Type B pancreatic cell (in vitro differentiated cells): ENCODE data around the gene MGAT4B. TPM values are rescaled to one million over a fixed set of nuclear protein-coding genes. Genes with fewer than 3 reads are reported as not detected.
A peak's percentile ranks its signal among the peaks of the same experiment; 100 is the strongest.

Experiments used
- DNase-seq: peaks from one replicate; pipeline ENCODE4 v3.0.0; 2021; ENCODE audit warnings: mixed read lengths; ENCODE audit not compliant: unreplicated experiment; ENCODE audit errors: extremely low spot score
- H3K27ac Mint-ChIP-seq: 2 replicates; pipeline ENCODE4 v1.8.0; 2021; ENCODE audit warnings: mild to moderate bottlenecking, mixed read lengths
- H3K27me3 Mint-ChIP-seq: 2 replicates; pipeline ENCODE4 v1.8.0; 2021; ENCODE audit warnings: mixed read lengths
- H3K36me3 Mint-ChIP-seq: 2 replicates; pipeline ENCODE4 v1.8.0; 2021; ENCODE audit warnings: mixed read lengths
- H3K4me1 Mint-ChIP-seq: one replicate; pipeline ENCODE4 v1.8.0; 2021; ENCODE audit warnings: mixed read lengths; ENCODE audit not compliant: unreplicated experiment
- H3K4me3 Mint-ChIP-seq: 2 replicates; pipeline ENCODE4 v1.8.0; 2021; ENCODE audit warnings: mild to moderate bottlenecking, mixed read lengths
- H3K9me3 Mint-ChIP-seq: 2 replicates; pipeline ENCODE4 v1.8.0; 2021; ENCODE audit warnings: mixed read lengths
- CTCF ChIP-seq: fragments of 200-600 bp; sonication (generic); conservative IDR thresholded peaks from 2 replicates; pipeline ENCODE4 v1.5.0; 2021; ENCODE audit warnings: antibody characterized with exemption, mild to moderate bottlenecking
- total RNA-seq: library from RNA; stranded (reverse); gene quantifications from 2 replicates; pipeline ENCODE4 v1.2.1, GENCODE V29; 2021; ENCODE audit warnings: low replicate concordance

The MGAT4B gene
- total RNA-seq, 1 donor from 2014 or later, result 169 TPM

DNA sequence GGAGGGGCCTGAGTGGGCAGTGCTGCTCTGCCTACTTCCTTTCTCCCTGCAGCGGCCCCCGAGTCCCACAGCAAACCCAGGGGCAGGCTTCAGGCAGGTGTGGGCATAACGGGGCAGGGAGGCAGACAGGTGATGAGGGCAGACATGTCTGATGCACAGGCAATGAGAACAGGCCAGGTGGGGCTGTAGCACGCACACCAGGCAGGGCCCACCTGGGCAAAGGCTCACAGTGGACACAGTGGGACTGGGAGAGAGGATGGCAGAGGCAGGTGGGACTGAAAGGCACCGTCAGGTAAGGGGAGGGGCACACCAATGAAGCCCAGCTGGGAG lies 7.1 kb downstream of the MGAT4B start:
- Mint-ChIP-seq H3K4me3 (no peak overlapping the region), H3K9me3 (no peaks in the 10 kb centered on the region), H3K36me3 (peaks cover 9% of the 10 kb centered on the region), H3K27ac (no peak overlapping the region), H3K4me1 (peaks cover 16% of the 10 kb centered on the region), H3K27me3 (no peaks in the 10 kb centered on the region)
- no peak for TF ChIP-seq CTCF
- DNase-seq, result no peak

GRCh38 chr5:179798771-179799643 lies 7.7 kb downstream of the MGAT4B start:
- no peak overlapping the region for H3K4me3 Mint-ChIP-seq
- DNase-seq, result no peak
- H3K4me1 Mint-ChIP-seq, result peaks cover 13% of the 10 kb centered on the region
- no peaks in the 10 kb centered on the region for H3K27me3 Mint-ChIP-seq
- peaks cover 9% of the 10 kb centered on the region for H3K36me3 Mint-ChIP-seq
- TF ChIP-seq CTCF, result no peak
- no peaks in the 10 kb centered on the region for H3K9me3 Mint-ChIP-seq
- no peak overlapping the region for H3K27ac Mint-ChIP-seq

- no peak for TF ChIP-seq CTCF
- Mint-ChIP-seq H3K9me3 (no peaks in the 10 kb centered on the region), H3K36me3 (peaks cover 9% of the 10 kb centered on the region), H3K4me1 (peaks cover 8% of the 10 kb centered on the region), H3K4me3 (no peak overlapping the region), H3K27me3 (no peaks in the 10 kb centered on the region), H3K27ac (no peak overlapping the region)
- no peak for DNase-seq
Measured at GRCh38 chr5:179798144-179798770, 8.4 kb downstream of the MGAT4B start.

GRCh38 chr5:179797741-179798140 lies 8.9 kb downstream of the MGAT4B start:
- DNase-seq, result no peak
- peaks cover 9% of the 10 kb centered on the region for H3K36me3 Mint-ChIP-seq
- peaks cover 5% of the 10 kb centered on the region for H3K4me1 Mint-ChIP-seq
- no peaks in the 10 kb centered on the region for H3K9me3 Mint-ChIP-seq
- TF ChIP-seq CTCF, result no peak
- H3K27me3 Mint-ChIP-seq, result no peaks in the 10 kb centered on the region
- no peak overlapping the region for H3K27ac Mint-ChIP-seq
- H3K4me3 Mint-ChIP-seq, result no peak overlapping the region

DNA sequence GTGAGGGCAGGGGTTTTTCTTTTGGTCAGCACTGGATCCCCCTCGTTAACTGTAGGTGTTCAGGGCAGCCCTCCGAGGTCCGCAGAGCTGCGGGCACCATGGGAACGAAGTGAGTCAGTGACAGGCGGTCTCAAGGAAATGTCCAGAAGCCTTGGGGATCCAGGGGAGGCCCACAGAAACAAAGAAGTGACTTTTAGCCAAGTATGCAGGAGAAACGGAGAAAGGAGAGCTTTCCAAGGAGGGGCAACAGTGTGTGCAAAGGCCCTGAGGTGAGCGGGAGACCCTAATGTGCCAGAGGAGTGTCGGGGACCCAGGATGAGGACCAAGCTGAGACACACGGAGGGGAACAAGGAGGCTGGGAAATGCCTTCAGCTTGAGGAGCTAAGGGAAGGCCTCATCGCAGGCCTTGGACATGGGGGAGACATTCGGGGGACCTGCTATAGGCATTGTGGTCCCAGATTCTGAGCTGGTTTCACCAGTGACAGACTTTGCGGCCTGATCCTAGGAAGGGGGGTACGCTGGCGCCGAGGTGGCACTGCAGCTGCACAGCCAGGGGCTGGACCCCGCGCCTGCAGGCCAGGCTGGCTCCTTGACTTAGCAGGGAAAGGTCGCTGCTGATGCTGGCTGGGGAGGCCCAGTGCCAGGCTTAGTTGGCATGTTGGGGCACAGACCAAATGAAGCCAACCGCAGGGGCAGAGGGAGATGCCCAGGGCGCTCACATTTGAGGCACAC lies 9.6 kb downstream of the MGAT4B start:
- Mint-ChIP-seq H3K4me3 (peak overlapping the region; percentile 80), H3K9me3 (no peaks in the 10 kb centered on the region), H3K4me1 (peaks cover 4% of the 10 kb centered on the region), H3K36me3 (peaks cover 9% of the 10 kb centered on the region), H3K27ac (peak overlapping the region; percentile 66), H3K27me3 (no peaks in the 10 kb centered on the region)
- DNase-seq, result no peak
- TF ChIP-seq CTCF, result no peak
